Measurements from ENCODE around the gene KDSR.
"Not testable (repeated sequence)": the region's sequence is repeated elsewhere in the genome, so short reads cannot be mapped to it uniquely, and the experiment has no call there.

KDSR gene

GRCh38 chr18:63366213-63367052 is 573 bp downstream of the KDSR start:
- TF ChIP-seq, protein P1, sequence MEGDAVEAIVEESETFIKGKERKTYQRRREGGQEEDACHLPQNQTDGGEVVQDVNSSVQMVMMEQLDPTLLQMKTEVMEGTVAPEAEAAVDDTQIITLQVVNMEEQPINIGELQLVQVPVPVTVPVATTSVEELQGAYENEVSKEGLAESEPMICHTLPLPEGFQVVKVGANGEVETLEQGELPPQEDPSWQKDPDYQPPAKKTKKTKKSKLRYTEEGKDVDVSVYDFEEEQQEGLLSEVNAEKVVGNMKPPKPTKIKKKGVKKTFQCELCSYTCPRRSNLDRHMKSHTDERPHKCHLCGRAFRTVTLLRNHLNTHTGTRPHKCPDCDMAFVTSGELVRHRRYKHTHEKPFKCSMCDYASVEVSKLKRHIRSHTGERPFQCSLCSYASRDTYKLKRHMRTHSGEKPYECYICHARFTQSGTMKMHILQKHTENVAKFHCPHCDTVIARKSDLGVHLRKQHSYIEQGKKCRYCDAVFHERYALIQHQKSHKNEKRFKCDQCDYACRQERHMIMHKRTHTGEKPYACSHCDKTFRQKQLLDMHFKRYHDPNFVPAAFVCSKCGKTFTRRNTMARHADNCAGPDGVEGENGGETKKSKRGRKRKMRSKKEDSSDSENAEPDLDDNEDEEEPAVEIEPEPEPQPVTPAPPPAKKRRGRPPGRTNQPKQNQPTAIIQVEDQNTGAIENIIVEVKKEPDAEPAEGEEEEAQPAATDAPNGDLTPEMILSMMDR (IDR thresholded peaks at IDR 0.05; ENCODE audit: borderline replicate concordance, insufficient read depth, low read depth, low read length): no peak
- H3K4me3 ChIP-seq (ENCODE audit: low read depth, low read length): peak overlapping the region; percentile 91

- peak overlapping the region; percentile 91 for H3K4me3 ChIP-seq (ENCODE audit: low read depth, low read length)
- TF ChIP-seq, protein P1 (IDR thresholded peaks at IDR 0.05; ENCODE audit: borderline replicate concordance, insufficient read depth, low read depth, low read length): no peak
Observed at GRCh38 chr18:63365876-63366212, 1.2 kb downstream of the KDSR start.

DNA sequence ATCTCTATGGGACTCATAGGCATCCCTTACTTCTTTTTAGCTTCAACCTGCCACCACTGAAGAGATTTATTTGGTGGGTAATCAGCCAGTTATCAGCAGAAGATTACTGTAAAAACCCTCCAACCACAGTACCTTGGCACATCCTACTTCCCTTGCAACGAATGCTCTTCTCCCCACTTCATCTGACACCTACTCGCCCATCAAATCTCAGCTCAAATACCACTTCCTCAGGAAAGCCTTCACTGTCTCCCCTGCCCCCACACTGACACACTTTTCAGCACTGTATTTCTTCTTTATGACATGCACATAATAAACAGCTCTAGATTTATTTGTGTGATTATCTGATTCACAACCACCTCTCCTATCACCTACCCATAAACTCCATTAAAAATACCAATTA is 3.1 kb downstream of the KDSR start:
- TF ChIP-seq, protein P1 (IDR thresholded peaks at IDR 0.05; ENCODE audit: borderline replicate concordance, insufficient read depth, low read depth, low read length): no peak

GRCh38 chr18:63363420-63363819 is 3.6 kb downstream of the KDSR start:
- H3K4me3 ChIP-seq (ENCODE audit: low read depth, low read length): not testable (repeated sequence)

More for the DNA sequence above, 3.1 kb downstream of the KDSR start:
- no peak overlapping the region for H3K4me3 ChIP-seq (ENCODE audit: low read depth, low read length)

DNA sequence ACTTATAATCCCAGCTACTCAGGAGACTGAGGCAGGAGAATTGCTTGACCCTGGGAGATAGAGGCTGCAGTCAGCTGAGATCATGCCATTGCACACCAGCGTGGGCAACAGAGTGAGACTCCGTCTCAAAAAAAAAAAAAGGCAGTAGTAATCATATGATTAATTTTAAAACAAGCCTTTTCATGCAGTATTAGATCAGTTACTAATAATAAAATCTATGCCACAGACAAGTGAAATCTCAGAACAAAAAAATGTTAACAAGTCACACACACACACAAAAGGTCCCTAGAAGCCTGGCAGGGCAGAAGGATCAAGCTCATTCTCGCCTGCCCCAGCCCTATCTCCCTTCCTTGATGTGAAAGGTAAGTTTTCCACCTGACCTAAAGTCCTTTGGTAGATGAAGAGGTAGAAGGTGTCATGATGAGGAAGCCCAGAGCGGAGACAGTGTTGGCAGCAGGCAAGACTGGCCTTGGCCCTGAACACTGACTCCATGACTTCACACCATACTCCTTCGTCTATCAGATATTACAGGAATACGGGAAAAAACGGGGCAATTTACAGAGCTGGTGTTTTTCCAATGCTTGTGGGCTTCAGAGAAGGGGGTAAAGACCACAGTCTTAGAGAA is 10.6 kb downstream of the KDSR start:
- TF ChIP-seq, protein P1 (IDR thresholded peaks at IDR 0.05; ENCODE audit: borderline replicate concordance, insufficient read depth, low read depth, low read length): no peak
- no peak overlapping the region for H3K4me3 ChIP-seq (ENCODE audit: low read depth, low read length)

DNA sequence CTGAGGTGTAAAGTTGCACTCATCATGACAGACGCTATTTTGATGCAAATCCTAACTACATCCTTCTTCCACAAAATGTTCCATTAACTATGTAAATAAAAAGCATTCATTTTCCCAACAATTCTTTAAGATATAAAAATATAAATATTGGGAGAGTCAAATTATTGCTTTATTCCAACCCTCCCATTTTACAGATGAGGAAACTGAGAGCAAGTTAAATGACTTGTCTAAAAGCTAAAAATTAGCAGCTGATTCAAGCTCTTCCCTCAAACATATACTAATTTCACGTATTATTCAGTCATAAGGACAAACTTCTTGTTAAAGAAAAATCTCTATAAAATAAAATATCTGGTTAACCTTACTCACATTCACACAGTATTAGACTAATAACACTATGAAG is 16.8 kb downstream of the KDSR start:
- H3K4me3 ChIP-seq (ENCODE audit: low read depth, low read length): no peak overlapping the region
- TF ChIP-seq, protein P1 (IDR thresholded peaks at IDR 0.05; ENCODE audit: borderline replicate concordance, insufficient read depth, low read depth, low read length): no peak

GRCh38 chr18:63348508-63349136 is 18.4 kb downstream of the KDSR start:
- no peak overlapping the region for H3K4me3 ChIP-seq (ENCODE audit: low read depth, low read length)
- TF ChIP-seq, protein P1 (IDR thresholded peaks at IDR 0.05; ENCODE audit: borderline replicate concordance, insufficient read depth, low read depth, low read length): no peak

Measured in GM12875 (cell line).